Activated T-helper 1 cell treated with anti-CD3 and anti-CD28 coated beads, Interleukin-2, amount 50 U/mL, for 16 hours (primary cell): ENCODE measurements around the gene NQO1.
A peak's percentile ranks its signal among the peaks of the same experiment; 100 is the strongest.
"Not testable (repeated sequence)": the region's sequence is repeated elsewhere in the genome, so short reads cannot be mapped to it uniquely, and the experiment has no call there.

ENCODE experiments used
- DNase-seq, 2 donors: peaks; one replicate each; pipeline ENCODE4 v3.0.0-alpha.2; 2020; ENCODE audit warnings: low read depth in 1 of 2, low spot score in 1 of 2

The NQO1 gene

DNA sequence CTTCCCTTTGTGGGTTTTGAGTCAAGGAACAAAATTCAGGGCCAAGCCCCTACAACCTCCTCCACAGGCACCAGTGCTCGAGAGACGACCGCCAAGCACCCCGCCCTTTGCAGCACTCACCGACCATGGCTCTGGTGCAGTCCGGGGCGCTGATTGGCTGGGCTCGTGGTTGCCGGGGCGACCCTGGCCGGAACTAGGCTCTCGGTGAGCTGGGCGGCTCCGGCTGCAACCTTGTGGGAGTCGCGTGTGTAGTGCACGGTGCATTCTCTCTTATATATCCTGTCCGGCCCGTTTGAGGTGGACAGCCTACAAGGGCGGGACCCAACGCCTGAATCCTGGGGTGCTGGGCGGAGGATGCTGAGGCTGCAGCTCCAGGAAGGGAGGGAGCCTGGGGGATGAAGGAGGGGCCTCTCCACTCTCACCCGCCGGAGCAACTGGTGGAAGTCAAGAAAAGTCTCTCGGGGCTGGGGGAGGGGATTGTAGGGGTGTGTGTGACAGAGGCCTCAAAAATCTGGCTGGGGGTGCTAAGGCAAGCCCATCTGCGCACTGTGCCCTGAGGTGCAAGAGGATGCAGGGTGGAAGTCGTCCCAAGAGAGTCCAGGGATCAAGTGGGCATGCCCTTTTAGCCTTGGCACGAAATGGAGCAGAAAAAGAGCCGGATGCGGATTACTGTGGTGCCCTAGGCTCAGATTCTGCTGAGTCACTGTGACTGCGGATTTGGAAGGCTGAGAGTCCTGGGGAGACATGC is at the start of gene NQO1:
Gene NQO1, minus strand, starts transcription at position 248 of the 748 bp plus-strand sequence. Its CDS starts 121 bp downstream, at position 127.
- peak; percentile 73 to 79 for DNase-seq

DNA sequence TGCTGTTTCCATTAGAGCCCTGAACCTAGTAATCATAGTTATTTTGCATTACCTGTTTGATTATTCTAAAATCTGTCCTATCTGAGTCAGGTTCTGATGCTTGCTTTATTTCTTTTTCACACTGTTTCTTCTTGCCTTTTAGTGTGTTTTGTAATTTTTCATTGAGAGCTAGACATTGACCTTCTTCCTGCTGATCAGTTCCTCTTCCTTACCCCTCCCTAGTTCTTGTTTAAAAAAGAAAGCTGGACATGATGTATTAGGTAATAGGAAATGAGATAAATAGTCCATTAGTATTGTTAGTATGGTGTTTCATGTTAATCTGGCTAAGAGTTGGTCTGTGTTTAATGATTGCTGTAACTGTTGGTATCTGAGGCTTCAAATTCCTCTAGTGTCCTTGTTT is 49.2 kb upstream of the NQO1 start:
- DNase-seq: no peak

DNA sequence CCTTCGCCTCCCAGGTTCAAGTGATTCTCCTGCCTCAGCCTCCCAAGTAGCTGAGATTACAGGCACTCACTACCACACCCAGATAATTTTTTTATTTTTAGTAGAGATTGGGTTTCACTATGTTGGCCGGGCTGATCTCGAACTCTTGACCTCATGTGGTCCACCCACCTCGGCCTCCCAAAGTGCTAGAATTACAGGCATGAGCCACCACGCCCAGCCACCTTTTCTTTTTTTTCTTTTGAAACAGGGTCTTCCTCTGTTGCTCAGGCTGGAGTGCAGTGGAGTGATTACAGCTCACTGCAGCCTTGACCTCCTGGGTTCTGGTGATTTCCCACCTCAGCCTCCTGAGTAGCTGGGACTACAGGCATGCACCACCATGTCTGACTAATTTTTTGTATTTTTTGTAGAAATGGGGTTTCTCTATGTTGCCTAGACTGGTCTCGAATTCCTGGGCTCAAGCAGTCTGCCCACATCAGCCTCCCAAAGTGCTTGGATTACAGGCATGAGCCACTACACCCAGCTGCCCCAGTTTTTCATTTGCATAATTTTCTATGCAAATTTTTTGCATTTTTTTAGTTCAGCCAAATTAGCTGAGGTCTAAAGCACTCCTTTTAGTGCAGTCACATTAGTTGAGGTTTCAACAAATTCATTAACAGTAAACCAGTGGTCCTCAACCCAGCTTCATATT is 47.0 kb upstream of the NQO1 start:
- DNase-seq: no peak

DNA sequence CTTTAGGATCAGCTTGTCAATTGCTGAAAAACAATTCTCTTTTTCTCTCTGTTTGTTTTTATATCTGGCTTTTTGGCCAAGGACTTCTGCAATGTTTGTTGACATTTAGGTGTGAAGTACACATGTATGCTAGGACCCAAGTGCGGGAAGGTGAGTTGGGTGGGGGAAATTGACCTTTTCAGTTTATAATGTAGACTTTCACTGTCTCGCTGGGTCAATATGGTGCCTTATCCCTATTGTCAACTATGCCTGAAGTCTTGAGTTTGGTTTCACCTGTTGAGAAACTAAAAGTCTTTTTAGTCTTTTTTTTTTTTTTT is 45.2 kb upstream of the NQO1 start:
- DNase-seq: no peak

DNA sequence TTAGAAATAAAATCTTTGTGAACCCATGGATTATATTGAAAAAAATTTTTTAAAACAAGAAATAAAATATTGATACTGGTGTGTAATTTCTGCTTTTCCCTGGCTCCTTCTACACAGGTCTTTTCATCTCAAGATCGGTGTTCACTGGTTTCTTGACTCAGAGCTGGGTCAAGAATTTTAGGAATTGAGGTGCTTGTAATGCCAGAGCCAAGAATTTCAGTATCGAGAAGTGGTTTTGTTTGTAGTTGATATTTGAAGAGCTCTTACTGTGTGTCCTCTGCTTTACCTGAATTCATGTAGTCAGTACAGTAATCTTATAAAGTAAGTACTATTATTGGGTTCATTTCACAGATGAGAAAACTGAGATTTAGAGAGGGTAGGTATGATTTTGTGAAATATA is 43.0 kb upstream of the NQO1 start:
- no peak for DNase-seq

DNA sequence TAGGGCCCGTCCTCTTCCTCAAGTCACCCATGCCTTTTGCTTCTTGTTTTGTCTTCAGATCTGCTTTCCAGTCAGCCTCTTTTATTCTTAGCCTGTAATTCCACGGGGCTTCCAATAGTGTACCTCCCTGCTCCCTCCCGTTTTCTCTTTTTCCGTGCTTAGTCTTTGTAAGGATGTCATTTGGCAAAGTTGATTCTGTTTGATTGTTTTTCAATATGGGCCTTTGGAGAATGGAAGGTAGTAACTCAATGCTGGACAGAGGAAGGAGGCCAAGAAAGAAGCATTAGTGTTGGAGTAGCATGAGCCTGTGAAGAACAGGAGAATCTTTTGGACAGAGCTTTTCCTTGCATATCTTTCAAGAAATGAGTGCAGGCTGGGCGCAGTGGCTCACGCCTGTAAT is 42.3 kb upstream of the NQO1 start:
- no peak for DNase-seq

DNA sequence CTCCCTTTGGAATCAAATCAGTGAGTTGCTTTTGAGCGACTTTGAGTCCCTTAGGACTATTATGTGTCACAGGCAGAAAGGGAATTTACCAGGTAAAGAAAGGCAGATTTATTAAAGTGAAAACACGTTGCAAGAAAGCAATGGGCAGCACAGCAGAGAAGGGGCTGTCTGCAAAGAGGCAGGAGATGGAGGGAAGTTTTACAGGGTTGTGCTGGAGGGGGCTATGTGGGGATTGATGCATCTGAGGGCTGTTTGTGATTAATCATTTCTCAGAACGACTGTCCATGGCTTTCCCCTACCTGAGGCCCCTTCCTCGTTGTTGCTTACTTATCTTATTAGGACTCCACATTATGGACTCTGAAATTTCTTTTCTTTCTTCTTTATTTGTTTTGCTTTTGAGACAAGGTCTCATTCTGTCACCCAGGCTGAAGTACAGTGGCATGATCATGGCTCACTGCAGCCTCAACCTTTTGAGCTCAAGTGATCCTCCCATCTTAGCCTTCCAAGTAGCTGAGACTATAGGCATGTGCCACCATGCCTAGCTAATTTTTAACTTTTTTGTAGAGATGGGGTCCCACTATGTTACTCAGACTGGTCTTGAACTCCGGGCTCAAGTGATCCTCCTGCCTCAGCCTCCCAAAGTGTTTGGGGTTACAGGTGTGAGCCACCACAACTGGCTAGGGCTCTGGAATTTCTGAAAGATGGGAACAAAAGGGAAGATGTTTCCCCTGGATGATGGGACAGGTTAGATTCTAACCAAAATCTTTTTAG is 41.3 kb upstream of the NQO1 start:
- no peak for DNase-seq

DNA sequence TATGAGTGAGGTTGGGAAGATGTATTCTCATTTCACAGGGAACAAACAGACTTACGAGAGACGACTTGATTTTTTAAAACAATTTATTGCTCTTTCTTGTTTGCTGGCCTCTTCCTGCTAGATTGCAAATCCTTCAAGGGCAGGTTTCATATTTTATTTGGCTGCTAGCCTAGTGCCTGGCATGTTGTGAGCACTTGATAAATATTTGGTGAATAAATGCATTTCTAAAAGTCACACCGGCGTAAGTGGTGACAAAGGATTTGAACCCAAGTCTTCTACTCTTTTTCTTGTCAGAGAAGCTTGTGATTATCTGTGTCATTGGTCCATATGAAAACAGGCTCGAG is 37.2 kb upstream of the NQO1 start:
- DNase-seq: no peak

DNA sequence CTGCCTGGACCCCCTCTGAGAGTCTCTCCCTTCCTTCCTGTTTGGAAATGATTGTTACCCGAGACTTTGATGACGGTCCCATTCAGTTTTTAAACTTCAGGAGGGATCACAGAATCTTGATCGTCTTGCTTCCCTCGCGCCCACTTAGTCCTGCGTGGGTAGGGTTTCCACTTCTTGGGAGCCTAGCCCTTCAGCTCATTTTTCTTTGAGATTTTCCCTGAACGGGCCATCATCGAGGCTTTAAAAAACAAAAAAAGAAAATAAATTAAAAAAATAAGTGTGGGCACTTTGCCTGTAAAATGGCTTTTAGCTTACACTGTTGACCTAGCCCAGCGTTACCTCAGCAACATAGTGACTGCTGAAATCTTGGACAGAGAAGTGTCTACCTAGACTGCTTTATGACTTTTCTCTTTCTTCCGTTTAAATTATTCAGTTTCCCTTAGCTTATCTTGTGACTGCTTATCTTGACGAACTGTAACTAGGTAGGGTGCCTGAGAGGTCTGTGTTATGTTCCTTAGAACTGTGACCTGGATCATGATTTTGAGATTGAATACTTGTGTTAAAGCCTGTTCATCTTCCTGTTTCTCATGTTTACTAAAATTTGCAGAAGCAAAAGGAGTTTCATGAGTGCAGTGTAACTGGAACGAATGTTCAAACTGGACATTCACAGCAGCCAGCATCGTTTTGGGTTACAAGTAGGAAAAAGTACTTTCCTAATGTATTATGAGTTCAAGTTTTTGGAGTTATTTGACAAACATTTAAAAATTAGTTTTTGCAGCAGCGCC is 36.6 kb upstream of the NQO1 start:
- no peak for DNase-seq

DNA sequence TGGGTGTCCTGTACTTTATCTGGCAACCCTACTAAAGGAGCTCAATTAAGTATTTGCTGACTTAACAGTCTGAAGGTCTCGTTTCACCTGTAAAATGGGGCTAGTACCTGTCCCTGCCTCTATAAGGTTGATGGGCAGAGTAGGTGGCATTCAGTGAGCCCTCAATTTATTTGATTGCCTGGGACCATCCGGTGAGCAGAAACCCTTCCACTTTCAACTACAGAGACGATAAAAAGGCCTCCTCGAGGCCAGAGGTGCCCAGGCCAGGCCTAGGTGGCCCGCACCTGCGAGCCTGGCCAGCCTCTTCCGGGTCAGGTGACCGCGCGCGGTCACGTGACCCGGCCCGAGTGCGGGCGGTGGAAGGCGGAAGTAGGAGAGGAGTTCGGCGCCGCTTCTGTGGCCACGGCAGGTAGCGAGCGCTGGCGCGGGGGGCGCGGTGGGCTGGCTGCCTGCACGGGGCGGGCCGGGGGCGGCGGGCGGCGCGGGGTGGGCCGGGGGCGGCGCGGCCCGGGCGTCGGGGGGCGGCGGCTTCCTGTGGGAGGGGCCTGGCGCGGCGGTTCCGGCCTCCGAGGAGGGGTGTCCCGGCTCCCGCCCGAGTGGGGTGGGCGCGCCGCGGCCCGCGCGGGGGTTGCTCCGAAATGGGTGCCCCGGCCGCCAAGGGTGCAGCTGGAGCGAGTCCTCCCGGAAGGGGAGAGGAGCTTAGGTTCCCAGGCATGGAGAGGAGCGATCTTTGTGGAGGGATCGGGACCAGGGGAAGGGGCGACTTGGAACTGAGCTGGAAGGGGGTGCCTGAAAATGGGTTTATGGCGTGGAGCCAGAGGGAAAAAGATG is 35.8 kb upstream of the NQO1 start, which contains the start of gene WWP2:
Gene WWP2, plus strand, starts transcription at position 350 of the 831 bp plus-strand sequence. CDS start 24,679 bp downstream, outside the sequence.
- DNase-seq: peak; percentile 55 to 71

DNA sequence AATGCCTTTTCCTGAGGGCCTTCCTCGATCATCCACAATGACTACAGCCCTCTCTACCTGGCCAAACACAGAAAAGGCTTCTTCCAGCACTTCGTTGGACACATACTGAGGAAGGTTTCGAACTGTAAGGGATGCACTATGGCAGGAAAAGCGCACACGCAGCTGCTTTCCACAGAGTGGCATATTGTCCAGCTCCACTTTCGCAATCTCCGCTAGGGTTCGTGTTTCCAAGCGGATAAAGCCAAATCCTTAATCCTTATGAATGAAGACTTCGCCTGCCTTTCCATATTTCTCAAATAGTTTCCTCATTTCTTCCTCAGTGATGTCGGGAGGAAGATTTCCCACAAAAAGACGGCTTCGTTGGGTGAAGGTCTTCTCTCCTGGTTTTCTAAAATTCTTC is 31.0 kb upstream of the NQO1 start:
- not testable (repeated sequence) for DNase-seq

DNA sequence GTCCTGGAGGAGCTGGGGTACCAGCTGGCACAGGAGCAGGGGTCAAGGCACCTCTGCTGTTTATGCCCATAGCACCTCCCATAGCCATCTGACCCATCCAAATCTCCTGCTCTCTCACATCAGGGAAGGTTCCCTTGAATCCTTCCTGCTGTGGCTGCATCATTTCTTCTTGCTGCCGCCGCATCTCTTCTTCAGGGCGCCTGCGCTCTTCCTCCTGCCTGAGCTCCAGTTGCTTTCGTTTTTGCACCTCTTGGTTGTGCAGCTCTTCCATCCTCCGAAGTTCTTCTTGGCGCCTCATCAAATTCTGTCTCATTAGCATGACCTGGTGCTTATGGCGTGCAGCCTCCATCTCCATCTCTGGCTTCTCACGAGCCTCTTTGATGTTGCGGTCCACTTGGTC is 30.3 kb upstream of the NQO1 start:
- no peak for DNase-seq

DNA sequence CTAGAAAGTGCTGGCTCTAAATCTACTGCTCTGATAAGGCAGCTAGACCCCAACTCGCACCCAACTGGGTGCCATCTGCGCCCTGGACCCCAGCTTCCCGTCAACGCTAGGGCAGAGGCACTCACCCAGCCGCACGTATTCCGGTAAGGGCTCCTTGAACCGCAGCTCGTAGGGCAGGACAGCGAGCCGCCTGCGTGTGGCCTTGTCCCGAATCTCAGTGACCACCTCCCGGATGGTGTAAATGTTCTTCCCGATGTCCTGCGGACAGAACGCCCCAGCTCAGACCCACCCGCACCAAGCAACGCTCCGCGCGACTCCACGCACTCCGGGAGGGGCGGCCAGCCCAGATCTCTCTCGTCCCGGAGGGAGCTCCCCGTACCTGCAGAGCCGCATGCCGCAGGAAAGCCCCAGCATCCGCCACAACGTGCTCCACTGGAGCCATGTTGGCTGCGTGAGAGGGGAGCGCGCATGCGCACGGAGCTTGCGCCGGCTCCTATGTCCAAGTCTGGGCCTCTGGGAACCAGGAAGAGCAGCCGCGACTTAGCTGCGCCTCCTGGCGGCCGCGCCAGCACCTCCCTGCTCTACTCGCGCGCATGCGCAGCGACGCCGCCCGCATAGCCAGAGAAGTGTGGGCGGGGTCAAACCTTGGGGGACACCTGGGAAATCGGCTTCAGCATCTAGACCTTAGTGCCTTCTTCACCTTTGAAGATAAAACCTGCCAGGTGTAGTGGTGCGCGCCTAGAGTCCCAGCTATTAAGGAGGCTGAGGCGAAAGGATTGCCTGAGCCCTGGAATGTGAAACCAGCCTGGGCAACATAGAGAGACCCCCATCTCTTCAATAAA is 28.3 kb upstream of the NQO1 start, which contains the start of gene NOB1:
Gene NOB1, minus strand, starts transcription at position 458 of the 842 bp plus-strand sequence. Its CDS starts 16 bp downstream, at position 442.
- DNase-seq: peak; percentile 93 to 98

DNA sequence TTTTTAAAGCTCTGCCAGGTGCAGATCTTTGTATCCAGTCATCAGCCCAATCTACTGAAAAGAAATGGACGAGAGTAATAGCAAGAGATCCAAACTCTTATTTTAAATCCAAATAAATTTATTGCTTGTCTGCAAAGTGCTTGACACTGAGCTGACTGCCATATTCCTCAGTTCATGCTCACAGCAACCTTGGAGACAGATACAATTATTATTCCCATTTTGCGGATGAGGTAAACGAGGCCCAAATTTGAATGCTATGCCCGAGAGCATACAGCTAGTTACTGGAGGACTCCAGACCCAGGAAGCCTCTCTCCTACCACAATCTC is 27.7 kb upstream of the NQO1 start:
- no peak for DNase-seq

DNA sequence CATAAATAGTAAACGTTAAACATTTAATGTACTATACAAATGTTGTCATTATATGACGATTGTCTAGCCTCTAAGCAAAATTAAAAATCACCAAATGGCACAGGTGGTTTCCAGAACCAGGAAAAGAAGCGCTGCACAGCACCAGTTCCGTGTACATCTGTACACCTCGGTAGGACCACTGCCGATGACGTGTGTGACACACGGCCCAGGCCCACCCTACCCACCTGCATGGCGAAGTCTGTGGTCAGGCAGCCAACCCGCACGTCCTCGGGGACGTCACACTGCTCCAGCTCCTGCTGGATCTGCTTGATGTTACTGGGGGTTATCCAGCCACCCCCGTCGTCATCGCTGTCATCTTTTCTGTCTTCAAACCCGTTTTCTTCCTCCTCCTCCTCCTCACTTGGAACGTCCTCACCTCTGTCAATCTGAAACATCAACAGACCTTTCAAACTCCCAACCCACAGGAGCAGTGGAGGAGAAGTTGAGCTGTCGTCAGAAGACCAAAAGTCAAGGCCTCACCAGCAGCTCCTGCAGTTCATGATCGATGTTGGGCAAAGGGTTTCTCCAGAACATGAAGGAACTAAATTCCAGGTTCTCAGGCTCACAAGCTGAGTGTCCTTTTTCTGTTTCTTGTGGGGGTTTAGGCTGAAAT is 22.5 kb upstream of the NQO1 start:
- no peak for DNase-seq

DNA sequence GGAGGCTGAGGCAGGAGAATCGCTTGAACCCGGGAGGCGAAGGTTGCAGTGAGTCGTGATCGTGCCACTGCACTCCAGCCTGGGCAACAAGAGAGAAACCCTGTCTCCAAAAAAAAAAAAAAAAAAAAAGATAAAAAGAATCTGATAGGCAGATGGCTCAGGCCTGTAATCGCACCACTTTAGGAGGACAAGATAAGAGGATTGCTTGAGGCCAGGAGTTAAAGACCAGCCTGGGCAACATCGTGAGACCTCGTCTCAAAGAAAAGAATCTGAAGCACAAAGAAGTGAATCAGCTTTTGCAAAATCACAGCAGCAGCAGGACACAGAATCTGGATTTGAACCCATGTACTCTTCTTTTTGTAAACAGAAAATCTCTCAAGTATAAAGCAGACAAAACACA is 20.8 kb upstream of the NQO1 start:
- no peak for DNase-seq

DNA sequence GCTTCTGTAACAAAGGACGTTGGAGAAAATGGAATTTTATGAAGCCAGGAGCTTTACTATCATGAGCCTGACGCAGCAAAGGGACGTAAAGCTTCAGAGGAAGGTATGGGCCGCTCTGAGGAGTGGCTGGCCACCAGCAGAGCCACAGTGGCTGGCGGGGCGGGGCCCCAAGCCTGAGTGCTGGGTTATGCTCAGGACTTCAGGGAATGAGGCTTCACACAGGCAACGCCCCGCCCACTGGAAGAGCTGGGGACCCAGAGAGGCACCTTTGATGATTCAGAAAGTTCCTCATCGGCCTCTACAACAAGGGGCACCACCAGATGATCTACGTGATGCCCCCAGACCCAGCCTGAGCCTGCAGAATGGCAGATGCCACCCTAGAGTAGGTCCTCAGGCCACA is 19.6 kb upstream of the NQO1 start:
- DNase-seq: no peak

DNA sequence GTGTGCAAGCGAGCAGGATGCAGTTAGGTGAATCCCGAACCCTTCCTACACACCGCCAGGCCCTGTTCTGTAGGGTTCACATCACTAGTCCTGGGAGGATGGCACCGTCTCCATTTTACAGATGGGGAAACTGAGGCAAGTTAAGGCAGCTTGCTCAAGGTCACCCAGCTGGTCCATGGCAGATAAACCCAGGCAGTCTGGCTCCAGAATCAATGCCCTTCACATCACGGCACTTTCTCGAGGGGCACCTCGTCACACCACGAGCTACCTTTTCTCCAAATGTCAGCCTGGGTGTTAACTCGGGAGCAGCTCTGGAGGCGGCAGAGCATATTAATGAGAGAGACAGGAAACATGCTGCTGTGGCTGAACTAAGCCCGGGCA is 18.9 kb upstream of the NQO1 start:
- DNase-seq: no peak
